Measurements from ENCODE around the gene LRRC10B.

The LRRC10B gene

GRCh38 chr11:61532134-61533038, 23.8 kb downstream of the LRRC10B start:
- peak; percentile 75 for TF ChIP-seq CTCF (IDR thresholded peaks at IDR 0.05; ENCODE audit: insufficient read depth, missing control alignments)
- FAIRE-seq (no peak), DNase-seq (ENCODE audit: insufficient read length, low spot score) (peak; percentile 86)

- DNase-seq (ENCODE audit: insufficient read length, low spot score), result no peak
- TF ChIP-seq CTCF (IDR thresholded peaks at IDR 0.05; ENCODE audit: insufficient read depth, missing control alignments), result no peak
- FAIRE-seq, result no peak
Observed at GRCh38 chr11:61533039-61533375, 24.5 kb downstream of the LRRC10B start.

GRCh38 chr11:61533401-61533800, 24.9 kb downstream of the LRRC10B start:
- FAIRE-seq, result no peak
- DNase-seq (ENCODE audit: insufficient read length, low spot score), result no peak
- no peak for TF ChIP-seq CTCF (IDR thresholded peaks at IDR 0.05; ENCODE audit: insufficient read depth, missing control alignments)

GRCh38 chr11:61534025-61534932, 25.7 kb downstream of the LRRC10B start:
- no peak for TF ChIP-seq CTCF (IDR thresholded peaks at IDR 0.05; ENCODE audit: insufficient read depth, missing control alignments)
- FAIRE-seq, result no peak

GRCh38 chr11:61534933-61535839, 26.6 kb downstream of the LRRC10B start:
- FAIRE-seq (no peak), DNase-seq (ENCODE audit: insufficient read length, low spot score) (no peak)
- no peak for TF ChIP-seq CTCF (IDR thresholded peaks at IDR 0.05; ENCODE audit: insufficient read depth, missing control alignments)

More at GRCh38 chr11:61534025-61534932, 25.7 kb downstream of the LRRC10B start:
- no peak for DNase-seq (ENCODE audit: insufficient read length, low spot score)

GRCh38 chr11:61535998-61536675, 27.6 kb downstream of the LRRC10B start:
- no peak for TF ChIP-seq CTCF (IDR thresholded peaks at IDR 0.05; ENCODE audit: insufficient read depth, missing control alignments)
- FAIRE-seq, result no peak
- no peak for DNase-seq (ENCODE audit: insufficient read length, low spot score)
